Measurements from ENCODE around the gene HAUS7.

DNA sequence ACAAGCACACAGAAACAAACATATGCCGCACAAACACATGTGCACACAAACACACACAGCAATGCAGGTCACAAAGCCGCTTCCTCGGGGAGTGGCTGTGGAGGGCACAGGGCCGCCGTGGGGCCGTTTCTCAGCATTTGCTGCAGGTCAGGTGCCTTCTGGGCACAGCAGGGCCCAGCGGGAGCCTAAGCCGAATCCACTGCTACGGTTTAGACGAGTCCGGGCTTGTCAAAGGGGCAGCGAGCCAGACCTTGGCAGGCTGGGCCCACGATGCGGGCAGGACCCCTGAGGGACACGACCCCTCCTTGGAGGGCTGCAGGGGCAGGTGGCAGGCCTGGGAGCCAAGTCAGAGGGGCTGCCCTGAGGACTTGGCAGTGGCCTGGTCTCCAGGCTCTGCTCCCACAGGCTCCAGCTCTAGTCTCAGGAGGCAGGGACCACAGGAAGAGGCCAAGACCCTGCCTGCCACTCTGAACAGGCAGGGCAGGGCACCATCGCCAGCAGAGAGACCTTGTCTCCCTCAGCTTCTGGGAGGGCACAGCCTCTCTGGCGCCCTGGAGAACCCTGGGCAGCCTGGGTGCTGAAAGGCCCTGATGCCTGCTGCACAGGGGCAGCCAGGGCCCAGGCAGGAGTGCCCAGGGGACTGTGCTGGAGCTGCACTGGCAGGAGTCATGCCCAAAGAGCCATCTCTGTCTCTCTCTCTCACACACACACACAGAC lies 41.6 kb upstream of the HAUS7 start:
- TF ChIP-seq, protein P1, sequence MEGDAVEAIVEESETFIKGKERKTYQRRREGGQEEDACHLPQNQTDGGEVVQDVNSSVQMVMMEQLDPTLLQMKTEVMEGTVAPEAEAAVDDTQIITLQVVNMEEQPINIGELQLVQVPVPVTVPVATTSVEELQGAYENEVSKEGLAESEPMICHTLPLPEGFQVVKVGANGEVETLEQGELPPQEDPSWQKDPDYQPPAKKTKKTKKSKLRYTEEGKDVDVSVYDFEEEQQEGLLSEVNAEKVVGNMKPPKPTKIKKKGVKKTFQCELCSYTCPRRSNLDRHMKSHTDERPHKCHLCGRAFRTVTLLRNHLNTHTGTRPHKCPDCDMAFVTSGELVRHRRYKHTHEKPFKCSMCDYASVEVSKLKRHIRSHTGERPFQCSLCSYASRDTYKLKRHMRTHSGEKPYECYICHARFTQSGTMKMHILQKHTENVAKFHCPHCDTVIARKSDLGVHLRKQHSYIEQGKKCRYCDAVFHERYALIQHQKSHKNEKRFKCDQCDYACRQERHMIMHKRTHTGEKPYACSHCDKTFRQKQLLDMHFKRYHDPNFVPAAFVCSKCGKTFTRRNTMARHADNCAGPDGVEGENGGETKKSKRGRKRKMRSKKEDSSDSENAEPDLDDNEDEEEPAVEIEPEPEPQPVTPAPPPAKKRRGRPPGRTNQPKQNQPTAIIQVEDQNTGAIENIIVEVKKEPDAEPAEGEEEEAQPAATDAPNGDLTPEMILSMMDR (conservative IDR thresholded peaks at IDR 0.05): no peak
- TF ChIP-seq EZH2 (IDR thresholded peaks at IDR 0.05; ENCODE audit: low read depth): no peak
